CD4-positive, alpha-beta T cell treated with Interleukin-15 for 1 hour (primary cell): ENCODE data around the gene ACOT7.

Source experiments
- DNase-seq: peaks from one replicate; pipeline ENCODE4 v3.0.0-alpha.2; 2020

ACOT7 gene

GRCh38 chr1:6338695-6339094 is 54.9 kb downstream of the ACOT7 start:
- DNase-seq = no peak

- DNase-seq = no peak
Measured at GRCh38 chr1:6336776-6337622, 56.6 kb downstream of the ACOT7 start.

GRCh38 chr1:6334261-6334993 is 59.1 kb downstream of the ACOT7 start:
- DNase-seq = no peak

DNA sequence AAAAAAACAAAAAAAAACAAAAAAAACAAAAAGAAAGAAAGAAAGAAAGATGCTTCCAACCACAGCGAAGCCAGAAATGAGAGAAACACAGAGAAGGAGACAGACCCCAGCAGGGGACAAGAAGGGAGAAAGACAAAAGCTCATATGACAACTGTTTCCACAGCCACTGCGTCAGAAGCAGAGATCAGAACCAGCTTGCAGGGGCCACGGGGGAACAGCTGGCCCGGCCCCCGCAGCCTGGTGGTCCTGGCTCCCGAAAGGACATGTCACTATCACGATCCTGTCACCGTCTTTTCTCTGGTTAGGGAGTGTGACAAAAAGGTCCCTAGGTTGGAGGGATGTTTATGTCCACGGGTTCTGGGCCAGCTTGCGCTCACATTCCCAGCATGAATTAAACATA is 60.7 kb downstream of the ACOT7 start:
- no peak for DNase-seq

- no peak for DNase-seq
Measured at GRCh38 chr1:6331543-6332273, 61.9 kb downstream of the ACOT7 start.

- no peak for DNase-seq
Measured at GRCh38 chr1:6330410-6330911, 63.1 kb downstream of the ACOT7 start.

GRCh38 chr1:6329851-6330250 is 63.7 kb downstream of the ACOT7 start:
- DNase-seq = no peak

- no peak for DNase-seq
Measured at GRCh38 chr1:6329396-6329795, 64.2 kb downstream of the ACOT7 start.

DNA sequence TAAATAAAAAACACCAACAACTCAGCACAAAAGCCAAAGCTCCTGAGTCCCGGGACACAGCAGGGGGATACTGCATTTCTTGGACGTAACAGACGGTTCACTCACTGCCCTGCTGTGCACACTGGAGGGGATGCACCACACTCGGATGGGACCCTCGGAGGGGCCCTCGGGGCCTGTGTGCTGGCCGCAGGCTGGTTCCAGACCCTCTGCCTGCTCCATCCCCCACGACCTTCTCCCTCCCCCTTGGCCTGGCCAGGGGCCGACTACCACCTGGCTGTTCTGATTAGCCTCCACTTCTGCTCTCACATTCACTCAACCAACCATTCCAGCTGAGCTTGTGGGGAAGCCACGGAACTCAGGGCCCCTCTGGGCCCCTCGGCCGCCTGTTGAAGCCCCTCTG is 64.9 kb downstream of the ACOT7 start:
- no peak for DNase-seq

GRCh38 chr1:6328091-6328490 is 65.5 kb downstream of the ACOT7 start:
- DNase-seq = no peak

- DNase-seq = no peak
Measured at GRCh38 chr1:6325482-6325881, 68.1 kb downstream of the ACOT7 start.

GRCh38 chr1:6322161-6322560 is 71.4 kb downstream of the ACOT7 start:
- DNase-seq = no peak

GRCh38 chr1:6321205-6321604 is 72.4 kb downstream of the ACOT7 start:
- no peak for DNase-seq

DNA sequence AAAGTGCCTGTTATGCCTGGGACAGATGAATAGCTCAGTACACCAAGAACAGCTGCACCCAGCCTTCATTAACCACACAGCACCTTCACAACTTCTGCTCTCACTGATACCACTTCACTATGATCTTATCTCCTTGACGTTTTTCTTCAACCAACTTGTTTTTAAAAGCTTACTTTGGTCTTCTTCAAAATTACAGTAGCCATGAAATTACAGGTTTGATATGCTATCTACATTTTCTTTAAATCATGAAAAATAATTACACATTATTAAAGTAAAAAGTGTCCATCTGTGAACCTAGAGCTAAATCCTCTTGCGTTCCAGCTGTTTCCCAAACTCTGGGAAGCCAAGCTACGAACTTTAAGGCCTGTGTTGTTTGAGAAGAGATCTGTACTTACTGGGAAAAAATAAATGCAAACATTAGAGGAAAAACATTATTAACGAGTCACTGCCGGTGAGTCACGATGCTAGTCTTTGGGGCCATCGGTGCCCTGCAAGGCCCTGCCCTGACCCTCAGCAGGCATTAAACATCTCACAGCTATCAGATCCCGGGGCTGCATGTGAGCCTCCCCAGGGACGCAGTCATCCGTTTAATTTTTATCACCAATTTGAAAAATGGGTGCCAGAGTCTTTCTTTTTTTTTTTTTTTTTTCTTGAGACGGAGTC is 76.3 kb downstream of the ACOT7 start:
- DNase-seq = no peak

DNA sequence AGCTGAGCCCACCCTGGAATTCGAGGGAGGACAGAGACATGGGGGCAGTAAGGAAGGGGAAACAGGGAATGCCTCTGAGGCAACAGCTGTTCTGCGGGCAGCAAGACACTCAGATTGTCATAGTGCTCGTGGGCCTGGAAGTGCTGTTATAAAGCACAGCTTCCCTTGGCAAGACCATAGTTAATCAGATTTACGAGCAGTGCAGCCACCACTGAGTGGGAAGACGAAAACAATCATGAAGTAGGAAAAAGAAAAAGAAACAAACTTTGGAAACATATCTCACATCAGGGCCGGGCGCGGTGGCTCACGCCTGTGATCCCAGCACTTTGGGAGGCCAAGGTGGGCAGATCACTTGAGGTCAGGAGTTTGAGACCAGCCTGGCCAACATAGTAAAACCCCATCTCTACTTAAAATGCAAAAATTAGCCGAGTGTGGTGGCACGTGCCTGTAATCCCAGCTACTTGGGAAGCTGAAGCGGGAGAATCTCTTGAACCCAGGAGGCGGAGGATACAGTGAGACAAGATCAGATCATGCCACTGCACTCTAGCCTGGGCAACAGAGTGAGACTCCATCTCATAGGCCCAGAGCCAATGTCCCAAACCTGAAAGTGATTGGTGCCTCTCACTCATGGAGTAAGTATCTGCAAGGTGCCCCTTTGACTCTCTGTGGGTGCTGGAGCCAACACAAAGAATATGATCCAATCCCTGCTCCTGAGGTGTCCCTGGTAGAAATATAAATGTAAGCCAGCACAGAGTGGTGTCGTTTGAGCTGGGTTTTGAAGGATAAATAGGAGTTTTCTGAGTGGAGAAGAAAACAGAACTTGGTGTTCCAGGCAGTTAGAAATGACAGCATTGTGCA is 77.1 kb downstream of the ACOT7 start:
- no peak for DNase-seq

GRCh38 chr1:6314503-6314902 is 79.1 kb downstream of the ACOT7 start:
- no peak for DNase-seq

DNA sequence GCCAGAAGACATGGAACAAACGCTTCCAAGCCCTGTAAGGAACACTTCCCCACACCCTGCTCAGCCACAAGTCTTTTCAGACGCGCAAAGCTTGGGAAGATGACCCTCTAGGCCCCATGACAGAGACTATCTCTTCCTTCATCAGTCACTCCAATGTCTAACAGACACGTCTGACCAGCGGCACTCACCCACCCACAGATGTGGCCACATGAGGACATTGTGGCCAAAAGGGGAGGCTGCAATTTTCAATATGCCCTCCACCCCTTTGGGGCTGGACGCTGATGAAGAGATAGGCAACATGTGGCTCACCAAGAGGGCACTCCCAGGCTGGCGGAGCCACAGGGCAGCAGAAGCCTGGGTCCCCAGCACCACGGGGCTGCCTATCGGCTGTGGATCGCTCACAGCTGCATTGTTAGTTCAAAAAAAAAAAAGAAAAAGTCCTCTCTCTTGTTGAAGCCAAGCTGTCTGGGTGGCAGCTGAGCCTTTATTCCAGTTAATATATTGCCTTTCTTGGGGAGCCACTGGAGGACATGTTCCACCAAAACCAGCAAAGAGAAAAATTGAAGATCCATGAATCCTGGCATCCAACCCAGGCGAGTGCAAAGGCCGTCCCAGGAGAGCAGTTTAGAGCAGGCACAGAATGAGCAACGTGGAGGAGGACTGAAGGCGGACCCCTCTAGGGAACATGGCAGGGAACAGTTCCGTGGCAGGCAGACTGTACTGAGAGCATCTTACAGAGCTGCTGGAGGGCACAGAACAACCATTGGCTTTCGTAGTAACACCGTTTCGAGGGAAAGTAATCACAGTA is 80.0 kb downstream of the ACOT7 start:
- DNase-seq = no peak

DNA sequence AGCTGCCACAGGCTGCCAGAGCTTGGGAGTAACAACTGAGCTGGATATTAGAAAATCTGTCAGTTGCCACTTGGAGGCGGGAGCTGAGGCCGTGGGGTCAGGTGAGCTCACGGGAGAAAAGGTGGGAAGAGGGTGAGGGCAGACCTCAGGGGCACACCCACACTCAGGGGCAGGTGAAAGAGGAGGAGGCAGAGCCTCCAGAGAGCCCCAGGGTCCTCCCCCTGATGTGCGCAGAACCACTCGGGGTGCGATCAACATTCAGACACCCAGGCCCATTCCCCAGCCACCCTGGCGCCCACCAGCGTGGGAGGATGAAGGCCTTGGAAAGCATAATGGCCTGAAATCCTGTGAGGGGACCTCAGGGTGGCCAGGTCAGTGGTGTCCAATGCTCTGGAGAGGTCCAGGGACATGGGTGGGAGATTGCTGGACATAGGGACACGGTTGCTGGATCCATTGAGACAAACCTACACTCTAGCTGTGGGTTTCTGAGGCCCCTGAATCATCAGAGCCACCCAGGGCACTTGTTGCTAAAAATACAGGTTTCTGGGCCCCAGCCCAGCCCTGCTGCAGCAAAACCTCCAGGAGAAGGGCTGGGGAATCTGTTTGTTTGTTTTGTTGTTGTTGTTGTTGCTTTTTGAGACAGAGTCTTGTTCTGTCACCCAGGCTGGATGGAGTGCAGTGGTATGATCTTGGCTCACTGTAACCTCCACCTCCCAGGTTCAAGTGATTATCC is 83.3 kb downstream of the ACOT7 start:
- no peak for DNase-seq

- DNase-seq = no peak
Measured at GRCh38 chr1:6309564-6309963, 84.0 kb downstream of the ACOT7 start.

DNA sequence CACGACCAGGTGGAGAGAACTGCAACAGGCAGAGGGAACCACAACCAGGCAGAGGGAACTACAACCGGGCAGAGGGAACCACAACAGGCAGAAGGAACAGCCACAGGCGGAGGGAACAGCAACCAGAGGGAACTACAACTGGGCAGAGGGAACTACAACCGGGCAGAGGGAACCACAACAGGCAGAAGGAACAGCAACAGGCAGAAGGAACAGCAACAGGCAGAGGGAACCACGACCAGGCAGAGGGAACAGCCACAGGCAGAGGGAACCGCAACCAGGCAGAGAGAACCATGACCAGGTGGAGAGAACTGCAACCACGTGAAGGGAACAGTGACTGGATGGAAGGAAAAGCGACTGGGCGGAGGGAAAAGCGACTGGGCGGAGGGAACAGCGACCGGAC is 85.1 kb downstream of the ACOT7 start:
- DNase-seq = no peak
